BE2C (cell line): ENCODE measurements around the gene GINS2.

Experiments
- DNase-seq: peaks from one replicate; pipeline ENCODE4 v3.0.0-alpha.2; 2020
- H3K27me3 ChIP-seq: fragments of 250-450 bp; sonication (Bioruptor Pico); 2 replicates; pipeline ENCODE4 v1.5.1; 2020; ENCODE audit warnings: mild to moderate bottlenecking
- H3K36me3 ChIP-seq: fragments of 250-450 bp; sonication (Bioruptor Pico); 2 replicates; pipeline ENCODE4 v1.5.1; 2020; ENCODE audit warnings: mild to moderate bottlenecking
- H3K4me1 ChIP-seq: fragments of 250-450 bp; sonication (Bioruptor Pico); 2 replicates; pipeline ENCODE4 v1.5.1; 2020
- H3K4me3 ChIP-seq: 2 replicates; pipeline ENCODE4 v1.5.1; 2011; ENCODE audit warnings: low read depth, low read length
- H3K9me3 ChIP-seq: fragments of 250-450 bp; sonication (Bioruptor Pico); 2 replicates; pipeline ENCODE4 v1.5.1; 2020
- TF ChIP-seq, protein P1 (sequence below): IDR thresholded peaks from 2 replicates; pipeline ENCODE4 v1.5.1; 2012; ENCODE audit warnings: mild to moderate bottlenecking, low read depth, low read length

GINS2 gene

DNA sequence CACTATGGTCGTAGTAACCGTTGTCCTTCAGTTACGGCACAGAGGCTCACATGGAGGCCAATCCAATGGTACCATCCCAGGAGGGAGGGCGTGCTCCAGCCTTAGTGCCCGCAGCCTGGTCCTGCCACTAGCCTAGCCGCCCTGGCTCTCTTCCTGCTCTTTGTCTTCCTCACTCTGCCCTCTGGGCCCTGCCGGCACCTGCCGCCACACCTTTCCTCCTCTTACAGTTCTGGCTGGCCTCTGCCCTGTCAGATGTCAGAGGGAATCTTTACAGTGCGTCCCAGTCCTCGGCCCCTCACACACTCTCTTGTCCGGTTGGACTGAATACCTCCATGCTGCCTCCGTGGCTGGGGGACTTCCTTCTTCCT, 23.4 kb downstream of the GINS2 start:
- H3K4me3 ChIP-seq: no peak overlapping the region
- peaks cover 98% of the 10 kb centered on the region for H3K36me3 ChIP-seq
- no peak for DNase-seq
- no peaks in the 10 kb centered on the region for H3K27me3 ChIP-seq
- no peaks in the 10 kb centered on the region for H3K9me3 ChIP-seq
- TF ChIP-seq, protein P1, sequence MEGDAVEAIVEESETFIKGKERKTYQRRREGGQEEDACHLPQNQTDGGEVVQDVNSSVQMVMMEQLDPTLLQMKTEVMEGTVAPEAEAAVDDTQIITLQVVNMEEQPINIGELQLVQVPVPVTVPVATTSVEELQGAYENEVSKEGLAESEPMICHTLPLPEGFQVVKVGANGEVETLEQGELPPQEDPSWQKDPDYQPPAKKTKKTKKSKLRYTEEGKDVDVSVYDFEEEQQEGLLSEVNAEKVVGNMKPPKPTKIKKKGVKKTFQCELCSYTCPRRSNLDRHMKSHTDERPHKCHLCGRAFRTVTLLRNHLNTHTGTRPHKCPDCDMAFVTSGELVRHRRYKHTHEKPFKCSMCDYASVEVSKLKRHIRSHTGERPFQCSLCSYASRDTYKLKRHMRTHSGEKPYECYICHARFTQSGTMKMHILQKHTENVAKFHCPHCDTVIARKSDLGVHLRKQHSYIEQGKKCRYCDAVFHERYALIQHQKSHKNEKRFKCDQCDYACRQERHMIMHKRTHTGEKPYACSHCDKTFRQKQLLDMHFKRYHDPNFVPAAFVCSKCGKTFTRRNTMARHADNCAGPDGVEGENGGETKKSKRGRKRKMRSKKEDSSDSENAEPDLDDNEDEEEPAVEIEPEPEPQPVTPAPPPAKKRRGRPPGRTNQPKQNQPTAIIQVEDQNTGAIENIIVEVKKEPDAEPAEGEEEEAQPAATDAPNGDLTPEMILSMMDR: no peak
- H3K4me1 ChIP-seq: no peaks in the 10 kb centered on the region

DNA sequence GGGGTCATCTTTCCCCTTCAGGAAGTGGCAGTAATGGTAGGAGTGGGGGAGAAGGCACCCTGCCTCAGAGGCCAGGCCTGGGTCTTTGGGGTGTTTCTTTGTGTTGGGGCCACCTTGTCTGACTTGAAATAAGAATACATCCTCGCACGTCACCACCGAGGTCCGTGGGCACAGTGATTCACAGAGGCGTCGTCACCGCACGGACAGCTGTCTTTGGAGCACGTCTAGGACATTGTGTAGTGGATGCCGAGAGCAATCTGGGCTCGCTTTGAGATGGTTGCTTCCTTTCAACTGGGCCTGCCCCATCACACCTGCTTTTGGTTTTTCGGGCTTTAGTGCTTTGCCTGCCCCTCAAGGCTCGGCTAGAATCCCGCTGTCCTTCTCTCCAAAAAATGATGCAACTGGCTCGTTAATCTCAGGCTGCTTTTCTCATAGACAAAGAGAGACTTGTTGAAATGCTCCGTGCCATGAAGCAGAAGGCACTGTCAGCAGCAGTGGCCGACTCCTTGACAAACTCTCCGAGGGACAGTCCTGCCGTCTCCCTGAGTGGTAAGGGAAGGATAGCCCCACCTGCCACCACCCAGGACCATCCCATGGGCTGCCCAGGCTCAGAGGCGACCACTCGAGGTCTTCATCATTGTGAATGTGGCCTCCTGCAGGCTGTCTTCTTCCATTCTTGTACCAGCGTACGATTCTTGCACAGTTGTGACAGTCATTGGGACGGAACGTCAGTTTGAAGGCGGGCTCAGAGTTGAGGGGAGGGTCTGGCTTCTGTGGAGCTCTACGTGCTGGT, 24.0 kb downstream of the GINS2 start:
- no peak overlapping the region for H3K4me3 ChIP-seq
- H3K9me3 ChIP-seq: no peaks in the 10 kb centered on the region
- H3K4me1 ChIP-seq: peaks cover 4% of the 10 kb centered on the region; the same call in 1 of the 2 replicates
- TF ChIP-seq, protein P1: no peak
- peaks cover 98% of the 10 kb centered on the region for H3K36me3 ChIP-seq
- H3K27me3 ChIP-seq: no peaks in the 10 kb centered on the region
- DNase-seq: no peak

DNA sequence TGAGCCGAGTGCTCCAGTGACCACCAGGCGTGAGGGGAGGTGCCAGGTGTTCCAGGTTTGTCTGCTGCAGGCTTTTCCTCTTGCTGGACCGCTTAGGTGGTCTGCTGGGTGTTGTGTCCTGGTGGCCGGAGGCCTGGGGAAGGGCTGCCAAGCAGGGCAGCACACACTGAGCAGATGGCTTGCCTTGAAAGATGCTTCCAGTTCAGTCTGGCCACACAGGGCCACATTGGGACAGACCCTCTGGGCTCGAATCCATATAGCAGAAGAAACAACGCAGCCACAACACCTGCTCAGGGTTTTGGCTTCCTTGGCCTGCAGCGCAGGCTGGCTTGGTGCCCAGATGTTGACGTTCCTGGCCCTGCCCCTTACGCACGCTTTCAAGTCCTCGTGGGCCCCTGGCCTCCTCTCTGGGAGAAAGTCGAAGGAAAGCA, 24.8 kb downstream of the GINS2 start:
- DNase-seq: no peak
- H3K27me3 ChIP-seq: no peaks in the 10 kb centered on the region
- no peak overlapping the region for H3K4me3 ChIP-seq
- H3K4me1 ChIP-seq: peaks cover 4% of the 10 kb centered on the region; the same call in 1 of the 2 replicates
- H3K9me3 ChIP-seq: no peaks in the 10 kb centered on the region
- peaks cover 98% of the 10 kb centered on the region for H3K36me3 ChIP-seq
- TF ChIP-seq, protein P1: no peak

DNA sequence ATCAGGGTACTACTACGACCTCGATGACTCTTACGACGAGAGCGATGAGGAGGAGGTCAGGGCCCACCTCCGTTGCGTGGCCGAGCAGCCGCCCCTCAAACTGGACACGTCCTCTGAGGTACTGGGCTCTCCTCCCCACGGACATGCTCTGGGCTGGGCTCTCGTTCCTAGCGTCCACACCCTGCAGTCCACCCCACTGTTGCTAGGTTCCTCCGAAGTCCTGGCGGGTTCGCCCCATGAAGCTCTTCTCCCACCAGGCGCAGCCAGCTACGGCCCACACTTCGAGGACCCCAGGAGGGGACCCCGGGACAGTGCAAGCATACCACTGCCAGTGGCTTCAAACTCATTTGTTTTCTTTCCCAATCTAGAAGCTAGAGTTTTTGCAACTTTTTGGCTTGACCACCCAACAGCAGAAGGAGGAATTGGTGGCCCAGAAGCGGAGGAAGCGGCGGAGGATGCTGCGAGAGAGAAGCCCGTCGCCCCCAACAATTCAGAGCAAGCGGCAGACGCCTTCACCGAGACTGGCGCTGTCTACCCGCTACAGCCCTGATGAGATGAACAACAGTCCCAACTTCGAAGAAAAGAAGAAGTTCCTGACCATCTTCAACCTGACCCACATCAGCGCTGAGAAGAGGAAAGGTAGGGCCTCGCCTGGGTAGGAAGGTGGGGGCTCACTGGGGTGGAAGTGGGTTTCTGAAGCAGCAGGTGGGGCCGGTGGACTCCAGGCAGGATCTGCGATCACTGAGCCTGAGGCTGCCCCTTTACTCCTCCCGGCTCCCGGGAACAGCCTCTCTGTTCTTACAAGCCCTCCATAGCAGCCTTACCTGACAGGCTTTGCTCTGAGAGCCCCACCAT, 25.6 kb downstream of the GINS2 start:
- TF ChIP-seq, protein P1: no peak
- no peaks in the 10 kb centered on the region for H3K9me3 ChIP-seq
- no peaks in the 10 kb centered on the region for H3K27me3 ChIP-seq
- H3K4me3 ChIP-seq: no peak overlapping the region
- no peak for DNase-seq
- peaks cover 98% of the 10 kb centered on the region for H3K36me3 ChIP-seq
- H3K4me1 ChIP-seq: peaks cover 4% of the 10 kb centered on the region; the same call in 1 of the 2 replicates

DNA sequence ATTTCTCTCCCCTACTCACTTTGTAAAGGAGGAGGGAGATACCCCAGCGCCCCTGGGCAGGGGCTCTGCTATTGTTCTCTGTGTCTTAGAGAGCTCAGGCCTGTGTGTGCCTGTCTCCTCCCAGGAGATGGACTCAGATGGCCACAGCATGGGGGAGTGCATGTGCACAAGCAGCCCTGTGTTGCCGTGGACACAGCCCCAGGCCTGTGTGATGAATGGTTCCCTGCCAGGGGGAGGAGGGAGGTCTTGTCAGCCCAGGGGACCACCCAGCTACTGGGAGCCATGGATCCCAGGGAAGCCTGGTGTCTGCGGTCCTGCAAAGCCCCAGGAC, 26.3 kb downstream of the GINS2 start:
- Histone ChIP-seq H3K36me3 (peaks cover 100% of the 10 kb centered on the region), H3K27me3 (no peaks in the 10 kb centered on the region), H3K9me3 (no peaks in the 10 kb centered on the region), H3K4me1 (peaks cover 4% of the 10 kb centered on the region; the same call in 1 of the 2 replicates), H3K4me3 (no peak overlapping the region)
- TF ChIP-seq, protein P1: no peak
- DNase-seq: no peak
